Stimulated activated naive CD4-positive, alpha-beta T cell (primary cell): ENCODE data around the gene DPY19L1.
"Not testable (repeated sequence)": the region's sequence is repeated elsewhere in the genome, so short reads cannot be mapped to it uniquely, and the experiment has no call there.

Experiments used
- DNase-seq, 6 experiments: peaks; one replicate each; lab custom pipeline; 2025; lab: John Stamatoyannopoulos, UW

DPY19L1 gene

GRCh38 chr7:34918198-34918861, 119.0 kb downstream of the DPY19L1 start:
- not testable (repeated sequence) for DNase-seq

- not testable (repeated sequence) for DNase-seq
These were observed 119.8 kb downstream of the DPY19L1 start for GRCh38 chr7:34917515-34917914.

GRCh38 chr7:34916267-34916666, 121.0 kb downstream of the DPY19L1 start:
- DNase-seq: no peak

- DNase-seq: no peak
These were observed 125.0 kb downstream of the DPY19L1 start for GRCh38 chr7:34912236-34912635.

GRCh38 chr7:34906266-34906850, 130.9 kb downstream of the DPY19L1 start:
- not testable (repeated sequence) for DNase-seq

- no peak for DNase-seq
These were observed 132.3 kb downstream of the DPY19L1 start for GRCh38 chr7:34904987-34905386.

- not testable (repeated sequence) for DNase-seq
These were observed 133.4 kb downstream of the DPY19L1 start for GRCh38 chr7:34903921-34904320.

GRCh38 chr7:34902182-34902581, 135.1 kb downstream of the DPY19L1 start:
- no peak for DNase-seq

GRCh38 chr7:34900891-34901513, 136.3 kb downstream of the DPY19L1 start:
- DNase-seq: no peak

GRCh38 chr7:34895202-34895601, 142.1 kb downstream of the DPY19L1 start:
- DNase-seq: no peak

- no peak for DNase-seq
These were observed 147.3 kb downstream of the DPY19L1 start for GRCh38 chr7:34889951-34890350.

- no peak for DNase-seq
These were observed 150.4 kb downstream of the DPY19L1 start for GRCh38 chr7:34886856-34887255.

- DNase-seq: not testable (repeated sequence)
These were observed 153.4 kb downstream of the DPY19L1 start for GRCh38 chr7:34883855-34884254.

- no peak for DNase-seq
These were observed 157.4 kb downstream of the DPY19L1 start for GRCh38 chr7:34879871-34880270.

GRCh38 chr7:34878944-34879735, 158.1 kb downstream of the DPY19L1 start:
- DNase-seq: not testable (repeated sequence)
